H1 (cell line): ENCODE data around the gene PRCP. TPM values are rescaled to one million over a fixed set of nuclear protein-coding genes. Genes with fewer than 3 reads are reported as not detected.

Source experiments
- CTCF ChIA-PET: fragments of 300-600 bp; sonication (Branson Sonifier 250); formaldehyde crosslinking; loops from one replicate; lab custom pipeline; 2021; ENCODE audit not compliant: partially characterized antibody; lab: Charles Lee
- POLR2A ChIA-PET: fragments of 300-600 bp; sonication (Branson Sonifier 250); formaldehyde crosslinking; loops from one replicate; lab custom pipeline; 2021; ENCODE audit warnings: inconsistent platforms; ENCODE audit not compliant: partially characterized antibody; lab: Charles Lee
- DNase-seq, 2 experiments: peaks; one replicate each; pipeline versions ENCODE4 v3.0.0 to v3.0.0-alpha.2; 2010 to 2022; ENCODE audit warnings: low spot score in 2 of 2, low read depth in 1 of 2, mixed read lengths in 1 of 2
- FAIRE-seq: peaks from 2 replicates; lab custom pipeline; 2011; peaks lifted over from hg19 to GRCh38; lab: Jason Lieb, UNC
- H2AFZ ChIP-seq: 2 replicates; pipeline ENCODE4 v1.8.1; 2012; ENCODE audit warnings: low read length, inconsistent platforms
- H2AK5ac ChIP-seq: 2 replicates; pipeline ENCODE4 v1.6.1; 2013; ENCODE audit warnings: low read depth, low read length
- H2BK120ac ChIP-seq: replicated peaks from 2 replicates; pipeline ENCODE3; 2013; ENCODE audit warnings: low read depth, low read length, inconsistent platforms
- H2BK12ac ChIP-seq: 2 replicates; pipeline ENCODE4 v1.6.1; 2013; ENCODE audit warnings: low read depth, low read length
- H2BK15ac ChIP-seq: 2 replicates; pipeline ENCODE4 v1.6.1; 2013; ENCODE audit warnings: low read length
- H2BK20ac ChIP-seq: 2 replicates; pipeline ENCODE4 v1.6.1; 2013; ENCODE audit warnings: low read length
- H2BK5ac ChIP-seq: 2 replicates; pipeline ENCODE4 v1.6.1; 2013; ENCODE audit warnings: low read depth, low read length
- H3K14ac ChIP-seq: 2 replicates; pipeline ENCODE4 v1.6.1; 2013; ENCODE audit warnings: inconsistent platforms; ENCODE audit not compliant: insufficient read length
- H3K18ac ChIP-seq: 2 replicates; pipeline ENCODE4 v1.6.1; 2013; ENCODE audit warnings: low read length; ENCODE audit errors: extremely low read depth
- H3K23ac ChIP-seq: 2 replicates; pipeline ENCODE4 v1.6.1; 2013; ENCODE audit warnings: inconsistent platforms; ENCODE audit not compliant: insufficient read length
- H3K23me2 ChIP-seq: 2 replicates; pipeline ENCODE4 v1.6.1; 2013; ENCODE audit warnings: low read depth, low read length
- H3K27ac ChIP-seq: 2 replicates; pipeline ENCODE4 v1.6.1; 2011; ENCODE audit warnings: low read depth, low read length, inconsistent platforms
- H3K27me3 ChIP-seq, 4 experiments: replicated peaks in 1 of 4; 1 replicate in 1 of 4; 2 replicates in 3 of 4; pipeline versions ENCODE4 v1.6.1 to v1.8.1; 2011 to 2013; ENCODE audit warnings: low read length in 3 of 4, mild to moderate bottlenecking in 3 of 4, inconsistent platforms in 2 of 4, mixed read lengths in 2 of 4, moderate library complexity in 1 of 4; ENCODE audit not compliant: control insufficient read depth in 3 of 4, insufficient read depth in 3 of 4; ENCODE audit errors: extremely low read depth in 1 of 4
- H3K36me3 ChIP-seq, 4 experiments: 2 replicates each; pipeline versions ENCODE4 v1.6.1 to v1.8.1; 2011 to 2013; ENCODE audit warnings: mild to moderate bottlenecking in 4 of 4, low read length in 3 of 4, moderate library complexity in 2 of 4, control low read depth in 1 of 4, inconsistent platforms in 1 of 4; ENCODE audit not compliant: insufficient read depth in 4 of 4, control insufficient read depth in 2 of 4
- H3K4ac ChIP-seq: replicated peaks from 2 replicates; pipeline ENCODE3; 2013; ENCODE audit warnings: low read length, low read depth, mixed read lengths, inconsistent platforms; ENCODE audit not compliant: insufficient read length
- H3K4me1 ChIP-seq, 4 experiments: replicated peaks in 1 of 4; 1 replicate in 1 of 4; 2 replicates in 3 of 4; pipeline versions ENCODE4 v1.6.1 to v1.8.1; 2011 to 2013; ENCODE audit warnings: low read length in 3 of 4, inconsistent platforms in 2 of 4, mixed read lengths in 1 of 4; ENCODE audit not compliant: insufficient read depth in 4 of 4, control insufficient read depth in 3 of 4
- H3K4me2 ChIP-seq, 2 experiments: 2 replicates each; pipeline versions ENCODE4 v1.6.1 to v1.8.1; 2011 to 2013; ENCODE audit warnings: low read depth in 2 of 2, low read length in 2 of 2, control low read depth in 1 of 2, inconsistent platforms in 1 of 2, mild to moderate bottlenecking in 1 of 2; ENCODE audit not compliant: insufficient read depth in 1 of 2
- H3K4me3 ChIP-seq, 4 experiments: fragments of 200-600, 300-600 bp in 1 of 4; sonication (generic), shearing (Covaris generic), sonication (Bioruptor Twin) in 1 of 4; 2 replicates each; pipeline versions ENCODE4 v1.5.1 to v1.8.1; 2011 to 2016; ENCODE audit warnings: low read length in 4 of 4, low read depth in 3 of 4, control low read depth in 2 of 4, inconsistent platforms in 2 of 4, mild to moderate bottlenecking in 2 of 4, mixed read lengths in 1 of 4, moderate library complexity in 1 of 4; ENCODE audit not compliant: insufficient read depth in 2 of 4; ENCODE audit errors: extremely low read depth in 1 of 4
- H3K56ac ChIP-seq: replicated peaks from 2 replicates; pipeline ENCODE3; 2013; ENCODE audit warnings: low read depth, mild to moderate bottlenecking, mixed read lengths, low read length, inconsistent platforms; ENCODE audit not compliant: insufficient read length
- H3K79me1 ChIP-seq: 2 replicates; pipeline ENCODE4 v1.6.1; 2013; ENCODE audit warnings: low read depth, low read length, control low read depth
- H3K79me2 ChIP-seq, 2 experiments: 2 replicates each; pipeline versions ENCODE4 v1.6.1 to v1.8.1; 2012 to 2013; ENCODE audit warnings: low read length in 2 of 2, mild to moderate bottlenecking in 2 of 2, inconsistent platforms in 1 of 2; ENCODE audit not compliant: insufficient read depth in 2 of 2, control insufficient read depth in 1 of 2
- H3K9ac ChIP-seq, 4 experiments: replicated peaks in 1 of 4; 1 replicate in 1 of 4; 2 replicates in 3 of 4; pipeline versions ENCODE4 v1.6.1 to v1.8.1; 2011 to 2013; ENCODE audit warnings: low read depth in 3 of 4, low read length in 3 of 4, control low read depth in 2 of 4, mild to moderate bottlenecking in 2 of 4, moderate library complexity in 2 of 4, inconsistent platforms in 1 of 4; ENCODE audit errors: extremely low read depth in 1 of 4
- H3K9me3 ChIP-seq, 2 experiments: 2 replicates each; pipeline versions ENCODE4 v1.6.1 to v1.8.1; 2012 to 2013; ENCODE audit warnings: mild to moderate bottlenecking in 2 of 2, moderate library complexity in 2 of 2, control low read depth in 1 of 2, inconsistent platforms in 1 of 2, low read depth in 1 of 2, low read length in 1 of 2, mixed read lengths in 1 of 2; ENCODE audit not compliant: insufficient read depth in 2 of 2
- H4K20me1 ChIP-seq, 2 experiments: replicated peaks in 1 of 2; 2 replicates each; pipeline versions ENCODE3 to v1.8.1; 2011 to 2013; ENCODE audit warnings: inconsistent platforms in 2 of 2, low read length in 2 of 2, mild to moderate bottlenecking in 1 of 2; ENCODE audit not compliant: insufficient read depth in 2 of 2, control insufficient read depth in 1 of 2
- H4K5ac ChIP-seq: 2 replicates; pipeline ENCODE4 v1.6.1; 2013; ENCODE audit warnings: low read length, low read depth, mixed read lengths, inconsistent platforms; ENCODE audit not compliant: insufficient read length
- H4K8ac ChIP-seq: 2 replicates; pipeline ENCODE4 v1.8.0; 2013; ENCODE audit warnings: mild to moderate bottlenecking, moderate library complexity, low read length, inconsistent platforms; ENCODE audit not compliant: insufficient read depth; ENCODE audit errors: extremely low read depth
- H4K91ac ChIP-seq: replicated peaks from 2 replicates; pipeline ENCODE3; 2013; ENCODE audit warnings: low read length, mixed read lengths, inconsistent platforms; ENCODE audit not compliant: insufficient read length
- ASH2L ChIP-seq: fragments of 200-600, 300-600 bp; sonication (generic); IDR thresholded peaks from one replicate; pipeline ENCODE4 v1.7.1; 2017; ENCODE audit warnings: low read length
- HDAC2 ChIP-seq, 2 experiments: fragments of 300-600 bp in 1 of 2; sonication (generic) in 1 of 2; IDR thresholded peaks; 2 replicates each; pipeline ENCODE4 v1.6.1; 2011 to 2012; ENCODE audit warnings: low read depth in 2 of 2, low read length in 2 of 2, mild to moderate bottlenecking in 2 of 2, moderate library complexity in 2 of 2, borderline replicate concordance in 1 of 2, inconsistent platforms in 1 of 2
- KDM1A ChIP-seq: fragments of 200-600, 300-600 bp; sonication (generic); IDR thresholded peaks from 2 replicates; pipeline ENCODE4 v1.7.1; 2016; ENCODE audit warnings: mild to moderate bottlenecking, low read length, borderline replicate concordance
- MAFK ChIP-seq: IDR thresholded peaks from 2 replicates; pipeline ENCODE4 v1.6.1; 2012; ENCODE audit warnings: low read depth, mild to moderate bottlenecking, improper control_type of control experiment, low read length
- NANOG ChIP-seq: IDR thresholded peaks from 2 replicates; pipeline ENCODE4 v1.6.1; 2011; ENCODE audit warnings: low read length, low read depth, mild to moderate bottlenecking, inconsistent platforms; ENCODE audit not compliant: insufficient read depth, poor library complexity, severe bottlenecking
- POU5F1 ChIP-seq: IDR thresholded peaks from 2 replicates; pipeline ENCODE4 v1.6.1; 2011; ENCODE audit warnings: low read depth, mild to moderate bottlenecking, low read length, moderate library complexity
- WGBS, 2 experiments: shearing (Covaris generic) in 1 of 2; methylation state at CpG; one replicate each; pipeline versions ENCODE4 v1.1.6 to v1.1.7; 2013 to 2015; ENCODE audit warnings: low lambda C conversion rate in 2 of 2, mixed read lengths in 2 of 2, inconsistent platforms in 1 of 2, low coverage in 1 of 2, missing lambda C conversion rate in 1 of 2; ENCODE audit not compliant: insufficient replicate concordance in 2 of 2, insufficient coverage in 1 of 2, insufficient read length in 1 of 2; ENCODE audit errors: extremely low coverage in 1 of 2, missing lambda C conversion rate in 1 of 2; 5-methylcytosine and 5-hydroxymethylcytosine counted together
- polyA plus RNA-seq, 7 experiments: library from polyadenylated mRNA; depleted of rRNA in 3 of 7; stranded (reverse) in 5 of 7; unstranded in 2 of 7; fragments of >200 nt in 5 of 7; fragments of 200-250 nt in 2 of 7; gene quantifications; 1 replicate in 5 of 7; 2 replicates in 1 of 7; 4 replicates in 1 of 7; pipeline versions ENCODE4 v1.2.1 to v1.2.3, GENCODE V29; 2011 to 2013; ENCODE audit warnings: missing spikeins in 2 of 7, mixed read lengths in 2 of 7
- total RNA-seq: library from RNA; stranded (reverse); fragmentation: NEBNext Ultra II Directional; extraction: Animal tissue kit (Norgen Biotek cat#: 25700); gene quantifications from 2 replicates; pipeline ENCODE4 v1.2.1, GENCODE V29; 2021
- TF ChIP-seq, protein P1 (sequence below): IDR thresholded peaks from 2 replicates; pipeline ENCODE4 v1.6.1; 2011; ENCODE audit warnings: low read depth, mild to moderate bottlenecking, low read length; ENCODE audit not compliant: insufficient read depth

The PRCP gene
- total and polyA plus RNA-seq, 2 of the 8 experiments (the other 6 are each of a cell fraction or from before 2014, with no cell fraction given) = 63.8 to 84.4 TPM

DNA sequence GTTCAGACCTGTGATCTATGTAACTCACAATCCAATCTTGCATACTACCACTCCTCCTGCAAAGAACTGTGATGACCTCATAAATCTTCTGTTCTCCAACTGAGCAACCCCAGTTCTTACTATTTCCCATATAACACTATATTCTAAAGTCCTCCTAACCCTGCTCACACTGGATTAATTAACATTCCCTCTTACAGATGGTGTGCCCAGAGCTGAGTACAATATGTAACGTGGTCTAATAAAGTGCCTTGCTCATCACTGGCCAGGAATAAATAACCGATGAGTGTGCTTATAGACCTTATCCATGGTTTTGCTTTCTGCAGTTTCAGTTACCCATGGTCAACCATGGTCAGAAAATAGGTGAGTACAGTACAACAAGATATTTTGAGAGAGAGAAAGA lies 28.6 kb downstream of the PRCP start:
- Histone ChIP-seq H3K27me3 (no peaks in the 10 kb centered on the region), H2BK15ac (no peak overlapping the region), H3K4me2 (no peak overlapping the region), H3K36me3 (no peaks in the 10 kb centered on the region), H3K4ac (no peak overlapping the region), H2AFZ (no peak overlapping the region), H2BK5ac (no peak overlapping the region), H2BK120ac (no peak overlapping the region), H4K8ac (no peak overlapping the region), H4K5ac (no peak overlapping the region), H4K91ac (no peak overlapping the region), H3K9me3 (no peaks in the 10 kb centered on the region), H4K20me1 (no peaks in the 10 kb centered on the region), H3K18ac (no peak overlapping the region), H3K56ac (no peak overlapping the region), H3K27ac (no peak overlapping the region), H3K79me1 (no peaks in the 10 kb centered on the region; the same call in 1 of the 2 replicates), H3K23me2 (no peaks in the 10 kb centered on the region), H3K23ac (no peak overlapping the region), H2BK12ac (no peak overlapping the region), H2AK5ac (no peak overlapping the region), H3K4me3 (no peak overlapping the region), H3K14ac (no peak overlapping the region), H2BK20ac (no peak overlapping the region), H3K9ac (no peak overlapping the region), H3K4me1 (peaks cover 2 to 5% (median 3%) of the 10 kb centered on the region in 4 experiments; a peak in 3 of 7 replicates), H3K79me2 (no peaks in the 10 kb centered on the region)
- 94% methylated on average over 2 of the region's 2 CpGs; no CpG with 5 or more reads in 1 of the 2 experiments for WGBS, 2 experiments
- POLR2A ChIA-PET = no interaction called here
- CTCF ChIA-PET = interaction anchor here (1.3 kb wide), 1 partner anchor 9 kb away, joined by 4 read pairs; no protein-coding TSS in a partner anchor
- no peak for DNase-seq
- FAIRE-seq = no peak
- TF ChIP-seq MAFK (no peak), KDM1A (no peak), HDAC2 (IDR thresholded peaks at IDR 0.05; ENCODE audit: borderline replicate concordance in 1 of 2, low read depth in 2 of 2, low read length in 2 of 2) (no peak), POU5F1 (no peak), NANOG (no peak), ASH2L (no peak)
- TF ChIP-seq, protein P1, sequence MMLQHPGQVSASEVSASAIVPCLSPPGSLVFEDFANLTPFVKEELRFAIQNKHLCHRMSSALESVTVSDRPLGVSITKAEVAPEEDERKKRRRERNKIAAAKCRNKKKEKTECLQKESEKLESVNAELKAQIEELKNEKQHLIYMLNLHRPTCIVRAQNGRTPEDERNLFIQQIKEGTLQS = no peak
